Gastroesophageal sphincter (tissue), 4 donors: ENCODE data around the gene CCDC88C. TPM values are rescaled to one million over a fixed set of nuclear protein-coding genes. Genes with fewer than 3 reads are reported as not detected.

Experiments used
- ATAC-seq: fragments of 150-250 bp; one replicate; pipeline ENCODE4 v1.9.1; 2016; ENCODE audit warnings: mild to moderate bottlenecking, moderate library complexity
- H3K27ac ChIP-seq, 4 donors: fragments of 200-600 bp; sonication (generic) in 3 of 4; 1 replicate in 3 of 4; 2 replicates in 1 of 4; pipeline ENCODE4 v1.5.1; 2016 to 2019
- H3K27me3 ChIP-seq: fragments of 200-600 bp; sonication (generic); one replicate; pipeline ENCODE4 v1.5.1; 2019
- H3K36me3 ChIP-seq, 2 donors: fragments of 200-600 bp; sonication (generic); one replicate each; pipeline ENCODE4 v1.5.1; 2019; ENCODE audit warnings: control low read depth in 1 of 2
- H3K4me1 ChIP-seq, 3 donors: fragments of 200-600 bp; sonication (generic); 1 replicate in 2 of 3; 2 replicates in 1 of 3; pipeline ENCODE4 v1.5.1; 2016 to 2019; ENCODE audit warnings: control low read depth in 2 of 3
- H3K4me3 ChIP-seq, 2 donors: fragments of 200-600 bp; sonication (generic); one replicate each; pipeline ENCODE4 v1.5.1; 2019; ENCODE audit warnings: mild to moderate bottlenecking in 1 of 2, moderate library complexity in 1 of 2
- H3K9me3 ChIP-seq, 3 donors: fragments of 200-600 bp; sonication (generic); one replicate each; pipeline ENCODE4 v1.5.1; 2017 to 2019; ENCODE audit warnings: control low read depth in 2 of 3
- CTCF ChIP-seq, 4 experiments: fragments of 200-600 bp in 2 of 4; fragments of 450-650 bp in 2 of 4; sonication (generic) in 1 of 4; IDR thresholded peaks; one replicate each; pipeline ENCODE4 v1.5.1; 2017 to 2019; ENCODE audit warnings: antibody characterized with exemption in 4 of 4, mild to moderate bottlenecking in 2 of 4, moderate library complexity in 2 of 4
- EP300 ChIP-seq: sonication (generic); formaldehyde crosslinking; IDR thresholded peaks from one replicate; pipeline ENCODE4 v1.6.1; 2017; ENCODE audit warnings: antibody characterized with exemption, mild to moderate bottlenecking
- POLR2A ChIP-seq, 2 donors: fragments of 450-650 bp; IDR thresholded peaks; one replicate each; pipeline ENCODE4 v1.6.1; 2017; ENCODE audit warnings: antibody characterized with exemption in 2 of 2, mild to moderate bottlenecking in 2 of 2, moderate library complexity in 1 of 2
- POLR2AphosphoS5 ChIP-seq: sonication (generic); formaldehyde crosslinking; IDR thresholded peaks from one replicate; pipeline ENCODE4 v1.6.1; 2017; ENCODE audit warnings: antibody characterized with exemption
- WGBS, 2 donors: methylation state at CpG; one replicate each; pipeline ENCODE4 v1.1.5; 2018; ENCODE audit warnings: low coverage in 1 of 2; 5-methylcytosine and 5-hydroxymethylcytosine counted together
- total RNA-seq, 4 donors: library from RNA; depleted of rRNA; stranded (reverse); fragments of >200 nt; gene quantifications; one replicate each; pipeline ENCODE4 v1.1.0, GENCODE V29; 2016

Gene CCDC88C
- total RNA-seq, 4 donors from 2014 or later = 2.0 to 10.1 (median 4.9) TPM

DNA sequence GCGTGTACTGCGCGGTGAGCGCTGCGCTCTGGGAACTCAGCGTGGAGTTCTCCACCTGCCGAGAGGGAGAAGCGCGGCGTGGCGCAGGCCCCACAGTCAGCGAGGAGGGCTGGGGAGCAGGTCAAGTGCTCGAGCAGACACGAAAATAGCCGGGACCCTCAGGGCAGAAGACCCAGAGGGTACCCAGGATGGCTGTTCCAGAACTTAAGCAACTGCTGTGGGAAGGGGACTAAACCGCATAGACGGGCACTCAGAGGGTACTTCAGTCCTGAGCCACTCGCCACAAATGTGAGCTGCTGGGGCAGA, 113.7 kb downstream of the CCDC88C start:
- ATAC-seq = no peak
- WGBS, 2 donors = 80% methylated on average over 1 of the region's 18 CpGs; no CpG with 5 or more reads in 1 of the 2 donors
- H3K9me3 ChIP-seq = no peaks in the 10 kb centered on the region
- no peak for TF ChIP-seq EP300
- no peak for TF ChIP-seq POLR2AphosphoS5
- no peak for TF ChIP-seq CTCF (IDR thresholded peaks at IDR 0.05)
- no peak for TF ChIP-seq POLR2A (IDR thresholded peaks at IDR 0.05)
- H3K27ac ChIP-seq = no peak overlapping the region
- no peaks in the 10 kb centered on the region for H3K27me3 ChIP-seq
- H3K4me1 ChIP-seq = peaks cover 0 to 3% (median 0%) of the 10 kb centered on the region in 3 donors
- no peak overlapping the region for H3K4me3 ChIP-seq
- peaks cover 0 to 14% of the 10 kb centered on the region in 2 donors for H3K36me3 ChIP-seq

- H3K4me3 ChIP-seq = no peak overlapping the region
- no peak overlapping the region for H3K27ac ChIP-seq
- H3K36me3 ChIP-seq = peaks cover 0 to 10% of the 10 kb centered on the region in 2 donors
- peak; percentile 62 for ATAC-seq
- H3K4me1 ChIP-seq = peaks cover 0 to 9% (median 0%) of the 10 kb centered on the region in 3 donors
- 55 to 80% methylated on average over 8 to 12 of the region's 23 CpGs for WGBS, 2 donors
- no peaks in the 10 kb centered on the region for H3K27me3 ChIP-seq
- no peak for TF ChIP-seq CTCF (IDR thresholded peaks at IDR 0.05)
- TF ChIP-seq EP300 = no peak
- TF ChIP-seq POLR2AphosphoS5 = no peak
- no peak for TF ChIP-seq POLR2A (IDR thresholded peaks at IDR 0.05)
- H3K9me3 ChIP-seq = no peaks in the 10 kb centered on the region
These were observed 114.3 kb downstream of the CCDC88C start for GRCh38 chr14:91303091-91303923.

GRCh38 chr14:91302391-91302790, 115.2 kb downstream of the CCDC88C start:
- 86 to 100% methylated on average over 2 to 3 of the region's 3 CpGs for WGBS, 2 donors

GRCh38 chr14:91300957-91301356, 116.7 kb downstream of the CCDC88C start:
- no peak for ATAC-seq
- Histone ChIP-seq H3K36me3 (peaks cover 0 to 5% of the 10 kb centered on the region in 2 donors), H3K27me3 (no peaks in the 10 kb centered on the region), H3K4me3 (no peak overlapping the region), H3K9me3 (no peaks in the 10 kb centered on the region), H3K4me1 (peaks cover 0 to 16% (median 0%) of the 10 kb centered on the region in 3 donors), H3K27ac (no peak overlapping the region)
- TF ChIP-seq POLR2A (IDR thresholded peaks at IDR 0.05) (no peak), CTCF (IDR thresholded peaks at IDR 0.05) (no peak), POLR2AphosphoS5 (no peak), EP300 (no peak)
- WGBS, 2 donors = 90% methylated on average over 3 of the region's 4 CpGs; no CpG with 5 or more reads in 1 of the 2 donors

More at GRCh38 chr14:91302391-91302790, 115.2 kb downstream of the CCDC88C start:
- no peak overlapping the region for H3K27ac ChIP-seq
- no peak for TF ChIP-seq EP300
- no peak for TF ChIP-seq POLR2A (IDR thresholded peaks at IDR 0.05)
- TF ChIP-seq CTCF (IDR thresholded peaks at IDR 0.05) = no peak
- TF ChIP-seq POLR2AphosphoS5 = no peak
- H3K27me3 ChIP-seq = no peaks in the 10 kb centered on the region
- H3K4me3 ChIP-seq = no peak overlapping the region
- H3K4me1 ChIP-seq = peaks cover 0 to 16% (median 0%) of the 10 kb centered on the region in 3 donors
- no peak for ATAC-seq
- H3K36me3 ChIP-seq = peaks cover 0 to 1% of the 10 kb centered on the region in 2 donors
- no peaks in the 10 kb centered on the region for H3K9me3 ChIP-seq
